T-helper 17 cell (primary cell): ENCODE results near the gene DGKG. TPM values are rescaled to one million over a fixed set of nuclear protein-coding genes. Genes with fewer than 3 reads are reported as not detected.

Experiments
- ATAC-seq: fragments of 150-1000 bp; cut with Tn5 transposase; 2 replicates; pipeline ENCODE4 v1.10.0; 2021; ENCODE audit warnings: mild to moderate bottlenecking, moderate library complexity
- DNase-seq, 3 donors: peaks; one replicate each; pipeline versions ENCODE4 v3.0.0 to v3.0.0-alpha.2; 2020 to 2021
- H3K9me3 ChIP-seq: one replicate; pipeline ENCODE4 v1.7.0; 2013; ENCODE audit warnings: low read length, mild to moderate bottlenecking; ENCODE audit not compliant: control insufficient read depth, poor library complexity, severe bottlenecking
- H3K27ac Mint-ChIP-seq: one replicate; pipeline ENCODE4 v1.8.0; 2022; ENCODE audit warnings: mild to moderate bottlenecking, moderate library complexity, mixed read lengths
- H3K27me3 Mint-ChIP-seq: one replicate; pipeline ENCODE4 v1.8.0; 2022; ENCODE audit warnings: mixed read lengths
- H3K36me3 Mint-ChIP-seq: one replicate; pipeline ENCODE4 v1.8.0; 2022; ENCODE audit warnings: low read depth, mixed read lengths
- H3K4me1 Mint-ChIP-seq: one replicate; pipeline ENCODE4 v1.8.0; 2022; ENCODE audit warnings: mild to moderate bottlenecking, mixed read lengths
- H3K4me3 Mint-ChIP-seq: one replicate; pipeline ENCODE4 v1.8.0; 2022; ENCODE audit warnings: mild to moderate bottlenecking, moderate library complexity, mixed read lengths
- total RNA-seq, 4 donors: library from RNA in 2 of 4; stranded (reverse) in 2 of 4; gene quantifications; one replicate each; pipeline ENCODE4 v1.2.3 and lab custom pipeline; 2022 to 2026

Gene DGKG
- total RNA-seq, 2 donors from 2014 or later: 1.9 to 2.6 TPM

- Mint-ChIP-seq H3K4me1 (peaks cover 3% of the 10 kb centered on the region), H3K27me3 (peaks cover 27% of the 10 kb centered on the region), H3K4me3 (no peak overlapping the region), H3K36me3 (peaks cover 2% of the 10 kb centered on the region), H3K27ac (no peak overlapping the region)
- no peak for DNase-seq
- ATAC-seq: no peak
- H3K9me3 ChIP-seq: no peaks in the 10 kb centered on the region
Measured at GRCh38 chr3:186167646-186168395, 194.2 kb downstream of the DGKG start.

- Mint-ChIP-seq H3K27me3 (peaks cover 31% of the 10 kb centered on the region), H3K36me3 (peaks cover 2% of the 10 kb centered on the region), H3K27ac (no peak overlapping the region), H3K4me1 (peaks cover 2% of the 10 kb centered on the region), H3K4me3 (no peak overlapping the region)
- DNase-seq (no peak), ATAC-seq (no peak)
- H3K9me3 ChIP-seq: no peaks in the 10 kb centered on the region
Measured at GRCh38 chr3:186166491-186167288, 195.3 kb downstream of the DGKG start.

GRCh38 chr3:186166036-186166435 is 196.0 kb downstream of the DGKG start:
- H3K36me3 Mint-ChIP-seq: peaks cover 2% of the 10 kb centered on the region
- H3K4me3 Mint-ChIP-seq: no peak overlapping the region
- peaks cover 37% of the 10 kb centered on the region for H3K27me3 Mint-ChIP-seq
- DNase-seq: no peak
- no peak overlapping the region for H3K27ac Mint-ChIP-seq
- ATAC-seq: no peak
- no peaks in the 10 kb centered on the region for H3K9me3 ChIP-seq
- H3K4me1 Mint-ChIP-seq: no peaks in the 10 kb centered on the region

- H3K4me1 Mint-ChIP-seq: no peaks in the 10 kb centered on the region
- no peaks in the 10 kb centered on the region for H3K9me3 ChIP-seq
- H3K27ac Mint-ChIP-seq: no peak overlapping the region
- H3K4me3 Mint-ChIP-seq: no peak overlapping the region
- peaks cover 2% of the 10 kb centered on the region for H3K36me3 Mint-ChIP-seq
- DNase-seq: no peak
- ATAC-seq: no peak
- peaks cover 44% of the 10 kb centered on the region for H3K27me3 Mint-ChIP-seq
Measured at GRCh38 chr3:186165331-186165730, 196.7 kb downstream of the DGKG start.

GRCh38 chr3:186164696-186165095 is 197.3 kb downstream of the DGKG start:
- peaks cover 48% of the 10 kb centered on the region for H3K27me3 Mint-ChIP-seq
- H3K4me1 Mint-ChIP-seq: no peaks in the 10 kb centered on the region
- H3K9me3 ChIP-seq: no peaks in the 10 kb centered on the region
- ATAC-seq (no peak), DNase-seq (no peak)
- no peak overlapping the region for H3K4me3 Mint-ChIP-seq
- peaks cover 2% of the 10 kb centered on the region for H3K36me3 Mint-ChIP-seq
- no peak overlapping the region for H3K27ac Mint-ChIP-seq

- DNase-seq (no peak), ATAC-seq (no peak)
- H3K4me1 Mint-ChIP-seq: no peaks in the 10 kb centered on the region
- peaks cover 2% of the 10 kb centered on the region for H3K36me3 Mint-ChIP-seq
- no peak overlapping the region for H3K4me3 Mint-ChIP-seq
- H3K27me3 Mint-ChIP-seq: peaks cover 48% of the 10 kb centered on the region
- no peaks in the 10 kb centered on the region for H3K9me3 ChIP-seq
- H3K27ac Mint-ChIP-seq: no peak overlapping the region
Measured at GRCh38 chr3:186162221-186162620, 199.8 kb downstream of the DGKG start.

GRCh38 chr3:186160691-186161243 is 201.3 kb downstream of the DGKG start:
- peaks cover 2% of the 10 kb centered on the region for H3K36me3 Mint-ChIP-seq
- ATAC-seq (no peak), DNase-seq (no peak)
- H3K4me3 Mint-ChIP-seq: no peak overlapping the region
- no peaks in the 10 kb centered on the region for H3K9me3 ChIP-seq
- no peaks in the 10 kb centered on the region for H3K4me1 Mint-ChIP-seq
- H3K27ac Mint-ChIP-seq: no peak overlapping the region
- H3K27me3 Mint-ChIP-seq: peaks cover 47% of the 10 kb centered on the region

GRCh38 chr3:186154641-186155040 is 207.4 kb downstream of the DGKG start:
- ATAC-seq: no peak
- Mint-ChIP-seq H3K4me3 (no peak overlapping the region), H3K4me1 (peaks cover 9% of the 10 kb centered on the region), H3K27ac (no peak overlapping the region), H3K27me3 (peaks cover 44% of the 10 kb centered on the region), H3K36me3 (peaks cover 5% of the 10 kb centered on the region)
- H3K9me3 ChIP-seq: no peaks in the 10 kb centered on the region
- no peak for DNase-seq

GRCh38 chr3:186152889-186153292 is 209.1 kb downstream of the DGKG start:
- H3K9me3 ChIP-seq: no peaks in the 10 kb centered on the region
- Mint-ChIP-seq H3K4me3 (no peak overlapping the region), H3K27me3 (peaks cover 59% of the 10 kb centered on the region), H3K4me1 (peaks cover 9% of the 10 kb centered on the region), H3K36me3 (peaks cover 5% of the 10 kb centered on the region), H3K27ac (no peak overlapping the region)
- ATAC-seq (peak; percentile 78), DNase-seq (no peak)

- H3K9me3 ChIP-seq: no peaks in the 10 kb centered on the region
- peak; percentile 28 for ATAC-seq
- no peak for DNase-seq
- Mint-ChIP-seq H3K4me1 (peaks cover 9% of the 10 kb centered on the region), H3K36me3 (peaks cover 5% of the 10 kb centered on the region), H3K27me3 (peaks cover 63% of the 10 kb centered on the region), H3K27ac (no peak overlapping the region), H3K4me3 (no peak overlapping the region)
Measured at GRCh38 chr3:186152361-186152798, 209.7 kb downstream of the DGKG start.

- no peak overlapping the region for H3K27ac Mint-ChIP-seq
- no peaks in the 10 kb centered on the region for H3K9me3 ChIP-seq
- no peak overlapping the region for H3K4me3 Mint-ChIP-seq
- H3K4me1 Mint-ChIP-seq: peaks cover 9% of the 10 kb centered on the region
- DNase-seq (no peak), ATAC-seq (no peak)
- H3K27me3 Mint-ChIP-seq: peaks cover 73% of the 10 kb centered on the region
- H3K36me3 Mint-ChIP-seq: peaks cover 5% of the 10 kb centered on the region
Measured at GRCh38 chr3:186151077-186151971, 210.7 kb downstream of the DGKG start.

- no peak overlapping the region for H3K27ac Mint-ChIP-seq
- peaks cover 5% of the 10 kb centered on the region for H3K36me3 Mint-ChIP-seq
- H3K27me3 Mint-ChIP-seq: peaks cover 76% of the 10 kb centered on the region
- no peaks in the 10 kb centered on the region for H3K9me3 ChIP-seq
- peaks cover 9% of the 10 kb centered on the region for H3K4me1 Mint-ChIP-seq
- H3K4me3 Mint-ChIP-seq: no peak overlapping the region
- ATAC-seq: no peak
- no peak for DNase-seq
Measured at GRCh38 chr3:186150041-186150830, 211.8 kb downstream of the DGKG start.
